NT2/D1 (cell line): ENCODE data around the gene NAP1L1.

Experiments used
- DNase-seq: peaks from one replicate; pipeline ENCODE4 v3.0.0-alpha.2; 2011; ENCODE audit warnings: low read depth, low spot score
- H3K27me3 ChIP-seq: 2 replicates; pipeline ENCODE4 v1.6.0; 2011; ENCODE audit warnings: mild to moderate bottlenecking; ENCODE audit not compliant: insufficient read length, insufficient read depth
- H3K36me3 ChIP-seq: 2 replicates; pipeline ENCODE4 v1.6.1; 2011; ENCODE audit warnings: mild to moderate bottlenecking, low read length, mixed read lengths; ENCODE audit not compliant: insufficient read depth, insufficient read length
- H3K4me1 ChIP-seq: 2 replicates; pipeline ENCODE4 v1.5.1; 2011; ENCODE audit not compliant: insufficient read depth, insufficient read length
- H3K4me3 ChIP-seq: 2 replicates; pipeline ENCODE4 v1.5.1; 2011; ENCODE audit warnings: low read depth; ENCODE audit not compliant: insufficient read length
- H3K9ac ChIP-seq: 2 replicates; pipeline ENCODE4 v1.6.0; 2011; ENCODE audit warnings: low read depth; ENCODE audit not compliant: insufficient read length
- H3K9me3 ChIP-seq: 2 replicates; pipeline ENCODE4 v1.5.1; 2011; ENCODE audit warnings: mild to moderate bottlenecking, low read length; ENCODE audit not compliant: insufficient read depth
- SUZ12 ChIP-seq: IDR thresholded peaks from 2 replicates; pipeline ENCODE4 v1.6.1; 2011; ENCODE audit not compliant: insufficient read length, insufficient read depth; ENCODE audit errors: extremely low read depth
- YY1 ChIP-seq: IDR thresholded peaks from 2 replicates; pipeline ENCODE4 v1.6.1; 2011; ENCODE audit not compliant: insufficient read length, insufficient read depth
- ZNF274 ChIP-seq: IDR thresholded peaks from 2 replicates; pipeline ENCODE4 v1.6.1; 2011; ENCODE audit warnings: mild to moderate bottlenecking, low read depth, low read length

The NAP1L1 gene

GRCh38 chr12:76069339-76069738 lies 15.1 kb downstream of the NAP1L1 start:
- no peak for DNase-seq
- Histone ChIP-seq H3K9me3 (peaks cover 14% of the 10 kb centered on the region; the same call in 1 of the 2 replicates), H3K4me3 (no peak overlapping the region), H3K9ac (no peak overlapping the region), H3K36me3 (peaks cover 97% of the 10 kb centered on the region), H3K27me3 (no peaks in the 10 kb centered on the region), H3K4me1 (no peaks in the 10 kb centered on the region)
- TF ChIP-seq YY1 (no peak), ZNF274 (no peak), SUZ12 (no peak)

- Histone ChIP-seq H3K4me3 (no peak overlapping the region), H3K36me3 (peaks cover 91% of the 10 kb centered on the region), H3K9ac (no peak overlapping the region), H3K4me1 (no peaks in the 10 kb centered on the region), H3K9me3 (peaks cover 14% of the 10 kb centered on the region; the same call in 1 of the 2 replicates), H3K27me3 (no peaks in the 10 kb centered on the region)
- TF ChIP-seq SUZ12 (no peak), ZNF274 (no peak), YY1 (no peak)
- DNase-seq = no peak
Observed at GRCh38 chr12:76065917-76066316, 18.6 kb downstream of the NAP1L1 start.

- Histone ChIP-seq H3K9ac (no peak overlapping the region), H3K4me1 (no peaks in the 10 kb centered on the region), H3K9me3 (peaks cover 14% of the 10 kb centered on the region; the same call in 1 of the 2 replicates), H3K27me3 (no peaks in the 10 kb centered on the region), H3K4me3 (no peak overlapping the region), H3K36me3 (peaks cover 91% of the 10 kb centered on the region)
- TF ChIP-seq SUZ12 = no peak
- TF ChIP-seq ZNF274 = no peak
- no peak for TF ChIP-seq YY1
- DNase-seq = no peak
Observed at GRCh38 chr12:76064904-76065303, 19.6 kb downstream of the NAP1L1 start.

DNA sequence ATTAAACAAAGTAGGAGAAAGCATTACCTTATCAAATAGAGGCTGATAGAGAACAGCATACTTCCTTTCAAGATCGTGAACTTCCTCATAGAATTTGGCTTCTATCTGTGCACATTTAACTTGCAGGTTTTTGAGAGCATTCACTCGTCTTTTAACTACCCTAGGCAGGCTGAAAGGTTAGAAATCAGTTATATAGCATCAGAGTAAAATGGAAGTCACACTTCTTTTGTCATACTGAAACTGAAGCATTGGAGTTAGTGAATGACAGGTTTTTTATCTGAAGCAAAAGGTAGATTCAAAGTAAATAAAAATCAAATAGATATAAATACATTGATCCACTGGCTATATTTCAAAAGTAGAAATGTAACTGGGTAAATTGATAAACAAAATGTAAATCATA lies 24.4 kb downstream of the NAP1L1 start:
- Histone ChIP-seq H3K4me1 (no peaks in the 10 kb centered on the region), H3K27me3 (no peaks in the 10 kb centered on the region), H3K36me3 (peaks cover 92% of the 10 kb centered on the region), H3K9me3 (peaks cover 2% of the 10 kb centered on the region; the same call in 1 of the 2 replicates), H3K4me3 (no peak overlapping the region), H3K9ac (no peak overlapping the region)
- no peak for DNase-seq
- TF ChIP-seq SUZ12 (no peak), YY1 (no peak), ZNF274 (no peak)

- Histone ChIP-seq H3K36me3 (peaks cover 99% of the 10 kb centered on the region), H3K27me3 (no peaks in the 10 kb centered on the region), H3K4me3 (no peak overlapping the region), H3K4me1 (peaks cover 3% of the 10 kb centered on the region), H3K9me3 (no peaks in the 10 kb centered on the region), H3K9ac (no peak overlapping the region)
- no peak for DNase-seq
- TF ChIP-seq SUZ12 (no peak), ZNF274 (no peak), YY1 (no peak)
Observed at GRCh38 chr12:76057326-76057725, 27.2 kb downstream of the NAP1L1 start.

GRCh38 chr12:76055393-76055792 lies 29.1 kb downstream of the NAP1L1 start:
- Histone ChIP-seq H3K27me3 (no peaks in the 10 kb centered on the region), H3K9me3 (no peaks in the 10 kb centered on the region), H3K4me1 (peaks cover 3% of the 10 kb centered on the region), H3K36me3 (peaks cover 98% of the 10 kb centered on the region), H3K4me3 (no peak overlapping the region), H3K9ac (no peak overlapping the region)
- DNase-seq = no peak
- no peak for TF ChIP-seq YY1
- no peak for TF ChIP-seq ZNF274
- no peak for TF ChIP-seq SUZ12

GRCh38 chr12:76049575-76050251 lies 34.8 kb downstream of the NAP1L1 start:
- H3K4me1 ChIP-seq = peaks cover 3% of the 10 kb centered on the region
- H3K9me3 ChIP-seq = no peaks in the 10 kb centered on the region
- H3K9ac ChIP-seq = no peak overlapping the region
- H3K36me3 ChIP-seq = peaks cover 81% of the 10 kb centered on the region
- no peak for DNase-seq
- H3K4me3 ChIP-seq = no peak overlapping the region
- H3K27me3 ChIP-seq = no peaks in the 10 kb centered on the region
- no peak for TF ChIP-seq YY1
- TF ChIP-seq SUZ12 = no peak
- TF ChIP-seq ZNF274 = no peak
